K562 (cell line): ENCODE data around the gene CLTC. TPM values are rescaled to one million over a fixed set of nuclear protein-coding genes. Genes with fewer than 3 reads are reported as not detected.

Source experiments
- CBFA2T2 ChIP-seq: fragments of 450-650 bp; conservative IDR thresholded peaks from 2 replicates; pipeline ENCODE4 v1.6.1; 2017; ENCODE audit warnings: mild to moderate bottlenecking
- ILK ChIP-seq: fragments of 450-650 bp; IDR thresholded peaks from 2 replicates; pipeline ENCODE4 v1.6.1; 2016; ENCODE audit warnings: missing genetic modification characterization, low read depth, mild to moderate bottlenecking, missing compliant biosample characterization, moderate library complexity, borderline replicate concordance
- LEF1 ChIP-seq: fragments of 450-650 bp; IDR thresholded peaks from 2 replicates; pipeline ENCODE4 v1.6.1; 2016; ENCODE audit warnings: mild to moderate bottlenecking
- MCM3 ChIP-seq: fragments of 450-650 bp; IDR thresholded peaks from 2 replicates; pipeline ENCODE4 v1.6.1; 2016
- SRF ChIP-seq, 2 experiments: fragments of 250-450, 450-650 bp in 1 of 2; sonication (Bioruptor Pico) in 1 of 2; sonication (generic) in 1 of 2; formaldehyde crosslinking; IDR thresholded peaks; 2 replicates each; pipeline versions ENCODE4 v1.5.0 to v1.5.1; 2020 to 2022; ENCODE audit warnings: mild to moderate bottlenecking in 1 of 2, missing genetic modification reagents in 1 of 2
- XRCC4 ChIP-seq: IDR thresholded peaks from one replicate; pipeline ENCODE4 v1.6.1; 2011; ENCODE audit not compliant: insufficient read depth, insufficient read length; ENCODE audit errors: extremely low read depth
- ZNF586 ChIP-seq: fragments of 450-650 bp; formaldehyde crosslinking; conservative IDR thresholded peaks from 2 replicates; pipeline ENCODE4 v1.4.0; 2020; ENCODE audit warnings: mild to moderate bottlenecking, moderate library complexity
- polyA plus RNA-seq, 8 experiments: library from polyadenylated mRNA; depleted of rRNA in 4 of 8; stranded (reverse) in 5 of 8; unstranded in 3 of 8; fragments of >200 nt; fragmentation: Nextera tagmentation in 2 of 8; fragmentation: Illumina TruSeq in 1 of 8; extraction: Ambion mirVana in 2 of 8; extraction: Trizol in 1 of 8; gene quantifications; 2 replicates each; pipeline versions ENCODE4 v1.2.1 to v1.2.3, GENCODE V29; 2011 to 2014; ENCODE audit warnings: inconsistent platforms in 1 of 8, missing spikeins in 1 of 8
- total RNA-seq, 7 experiments: library from RNA; depleted of rRNA in 6 of 7; stranded (reverse); fragments of >200 nt in 6 of 7; fragmentation: Illumina TruSeq in 2 of 7; extraction: Trizol in 2 of 7; gene quantifications; 2 replicates each; pipeline versions ENCODE4 v1.2.1 to v1.2.3, GENCODE V29; 2011 to 2021; ENCODE audit warnings: low replicate concordance in 1 of 7
- TF ChIP-seq, protein P1 (sequence below): IDR thresholded peaks from 2 replicates; pipeline ENCODE4 v1.6.1; 2011; ENCODE audit not compliant: insufficient read length; ENCODE audit errors: extremely low read depth
- TF ChIP-seq, protein P2 (sequence below): fragments of 450-650 bp; IDR thresholded peaks from 2 replicates; pipeline ENCODE4 v1.7.0; 2016; ENCODE audit warnings: borderline replicate concordance
- TF ChIP-seq, protein P3 (sequence below): sonication (generic); formaldehyde crosslinking; IDR thresholded peaks from 2 replicates; pipeline ENCODE4 v1.8.0; 2022; ENCODE audit warnings: missing genetic modification reagents, mild to moderate bottlenecking, moderate library complexity, borderline replicate concordance
- TF ChIP-seq, protein P4 (sequence below): fragments of 450-650 bp; IDR thresholded peaks from 2 replicates; pipeline ENCODE4 v1.6.1; 2016; ENCODE audit warnings: mild to moderate bottlenecking
- TF ChIP-seq, protein P5 (sequence below): fragments of 250-450 bp; sonication (Bioruptor Pico); IDR thresholded peaks from 2 replicates; pipeline ENCODE4 v1.5.0; 2020; ENCODE audit warnings: mild to moderate bottlenecking
- TF ChIP-seq, protein P6 (sequence below): fragments of 200-800 bp; sonication (Bioruptor generic); IDR thresholded peaks from 2 replicates; pipeline ENCODE4 v1.6.1; 2016; ENCODE audit warnings: missing genetic modification characterization, missing compliant biosample characterization

The CLTC gene
- total and polyA plus RNA-seq, 9 of the 15 experiments (the other 6 are each of a cell fraction or from before 2014, with no cell fraction given), result 115 to 267 (median 174) TPM

DNA sequence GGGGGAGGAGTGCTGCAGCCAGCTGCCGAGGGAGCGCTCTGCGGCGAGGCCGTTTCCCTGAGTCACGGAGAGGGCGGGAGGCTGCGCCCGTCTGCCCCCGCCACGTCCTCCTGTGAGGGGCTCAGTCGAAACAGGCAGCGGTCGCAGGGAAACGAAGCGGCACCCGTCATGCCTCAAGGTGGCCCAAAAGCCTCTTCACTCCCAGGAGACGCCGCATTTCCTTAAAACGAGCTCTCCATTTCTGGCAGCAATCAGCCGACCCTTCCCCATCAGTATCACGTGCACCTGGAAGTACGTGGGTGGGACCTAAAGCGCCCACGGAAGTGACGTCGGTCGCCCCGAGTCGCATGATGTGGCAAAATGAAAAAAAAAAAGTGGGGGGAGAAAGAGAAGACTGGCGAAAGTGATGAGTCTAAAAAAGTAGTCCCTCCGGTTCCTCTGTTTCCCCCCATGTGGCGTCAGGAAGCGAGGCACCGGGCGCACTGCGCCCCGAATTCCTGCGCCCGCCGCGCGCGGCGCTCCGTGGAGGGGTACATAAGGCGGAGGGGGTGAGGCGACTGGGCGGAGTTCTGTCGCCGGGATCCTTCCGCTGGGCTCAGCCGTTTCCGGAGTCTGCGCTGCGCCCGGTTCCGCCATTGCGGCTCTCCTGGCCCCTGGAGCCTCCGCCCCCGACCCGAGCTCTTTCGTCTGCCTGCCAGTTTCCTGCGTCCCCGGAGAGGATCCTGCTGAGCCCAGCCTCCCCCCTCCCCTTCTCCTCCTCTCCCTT is at the start of gene CLTC (continued):
- TF ChIP-seq, protein P1, sequence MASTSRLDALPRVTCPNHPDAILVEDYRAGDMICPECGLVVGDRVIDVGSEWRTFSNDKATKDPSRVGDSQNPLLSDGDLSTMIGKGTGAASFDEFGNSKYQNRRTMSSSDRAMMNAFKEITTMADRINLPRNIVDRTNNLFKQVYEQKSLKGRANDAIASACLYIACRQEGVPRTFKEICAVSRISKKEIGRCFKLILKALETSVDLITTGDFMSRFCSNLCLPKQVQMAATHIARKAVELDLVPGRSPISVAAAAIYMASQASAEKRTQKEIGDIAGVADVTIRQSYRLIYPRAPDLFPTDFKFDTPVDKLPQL, result no peak
- peak; percentile 62 for TF ChIP-seq CBFA2T2
- TF ChIP-seq, protein P2, sequence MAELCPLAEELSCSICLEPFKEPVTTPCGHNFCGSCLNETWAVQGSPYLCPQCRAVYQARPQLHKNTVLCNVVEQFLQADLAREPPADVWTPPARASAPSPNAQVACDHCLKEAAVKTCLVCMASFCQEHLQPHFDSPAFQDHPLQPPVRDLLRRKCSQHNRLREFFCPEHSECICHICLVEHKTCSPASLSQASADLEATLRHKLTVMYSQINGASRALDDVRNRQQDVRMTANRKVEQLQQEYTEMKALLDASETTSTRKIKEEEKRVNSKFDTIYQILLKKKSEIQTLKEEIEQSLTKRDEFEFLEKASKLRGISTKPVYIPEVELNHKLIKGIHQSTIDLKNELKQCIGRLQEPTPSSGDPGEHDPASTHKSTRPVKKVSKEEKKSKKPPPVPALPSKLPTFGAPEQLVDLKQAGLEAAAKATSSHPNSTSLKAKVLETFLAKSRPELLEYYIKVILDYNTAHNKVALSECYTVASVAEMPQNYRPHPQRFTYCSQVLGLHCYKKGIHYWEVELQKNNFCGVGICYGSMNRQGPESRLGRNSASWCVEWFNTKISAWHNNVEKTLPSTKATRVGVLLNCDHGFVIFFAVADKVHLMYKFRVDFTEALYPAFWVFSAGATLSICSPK, result no peak
- TF ChIP-seq ZNF586 (CRISPR knock-in tag), result no peak
- TF ChIP-seq XRCC4, result no peak
- TF ChIP-seq, protein P3, sequence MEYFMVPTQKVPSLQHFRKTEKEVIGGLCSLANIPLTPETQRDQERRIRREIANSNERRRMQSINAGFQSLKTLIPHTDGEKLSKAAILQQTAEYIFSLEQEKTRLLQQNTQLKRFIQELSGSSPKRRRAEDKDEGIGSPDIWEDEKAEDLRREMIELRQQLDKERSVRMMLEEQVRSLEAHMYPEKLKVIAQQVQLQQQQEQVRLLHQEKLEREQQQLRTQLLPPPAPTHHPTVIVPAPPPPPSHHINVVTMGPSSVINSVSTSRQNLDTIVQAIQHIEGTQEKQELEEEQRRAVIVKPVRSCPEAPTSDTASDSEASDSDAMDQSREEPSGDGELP (CRISPR knock-in tag), result peak; percentile 98
- TF ChIP-seq, protein P4, sequence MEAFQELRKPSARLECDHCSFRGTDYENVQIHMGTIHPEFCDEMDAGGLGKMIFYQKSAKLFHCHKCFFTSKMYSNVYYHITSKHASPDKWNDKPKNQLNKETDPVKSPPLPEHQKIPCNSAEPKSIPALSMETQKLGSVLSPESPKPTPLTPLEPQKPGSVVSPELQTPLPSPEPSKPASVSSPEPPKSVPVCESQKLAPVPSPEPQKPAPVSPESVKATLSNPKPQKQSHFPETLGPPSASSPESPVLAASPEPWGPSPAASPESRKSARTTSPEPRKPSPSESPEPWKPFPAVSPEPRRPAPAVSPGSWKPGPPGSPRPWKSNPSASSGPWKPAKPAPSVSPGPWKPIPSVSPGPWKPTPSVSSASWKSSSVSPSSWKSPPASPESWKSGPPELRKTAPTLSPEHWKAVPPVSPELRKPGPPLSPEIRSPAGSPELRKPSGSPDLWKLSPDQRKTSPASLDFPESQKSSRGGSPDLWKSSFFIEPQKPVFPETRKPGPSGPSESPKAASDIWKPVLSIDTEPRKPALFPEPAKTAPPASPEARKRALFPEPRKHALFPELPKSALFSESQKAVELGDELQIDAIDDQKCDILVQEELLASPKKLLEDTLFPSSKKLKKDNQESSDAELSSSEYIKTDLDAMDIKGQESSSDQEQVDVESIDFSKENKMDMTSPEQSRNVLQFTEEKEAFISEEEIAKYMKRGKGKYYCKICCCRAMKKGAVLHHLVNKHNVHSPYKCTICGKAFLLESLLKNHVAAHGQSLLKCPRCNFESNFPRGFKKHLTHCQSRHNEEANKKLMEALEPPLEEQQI, result peak; percentile 53; the same call in 1 of the 2 replicates
- TF ChIP-seq, protein P5, sequence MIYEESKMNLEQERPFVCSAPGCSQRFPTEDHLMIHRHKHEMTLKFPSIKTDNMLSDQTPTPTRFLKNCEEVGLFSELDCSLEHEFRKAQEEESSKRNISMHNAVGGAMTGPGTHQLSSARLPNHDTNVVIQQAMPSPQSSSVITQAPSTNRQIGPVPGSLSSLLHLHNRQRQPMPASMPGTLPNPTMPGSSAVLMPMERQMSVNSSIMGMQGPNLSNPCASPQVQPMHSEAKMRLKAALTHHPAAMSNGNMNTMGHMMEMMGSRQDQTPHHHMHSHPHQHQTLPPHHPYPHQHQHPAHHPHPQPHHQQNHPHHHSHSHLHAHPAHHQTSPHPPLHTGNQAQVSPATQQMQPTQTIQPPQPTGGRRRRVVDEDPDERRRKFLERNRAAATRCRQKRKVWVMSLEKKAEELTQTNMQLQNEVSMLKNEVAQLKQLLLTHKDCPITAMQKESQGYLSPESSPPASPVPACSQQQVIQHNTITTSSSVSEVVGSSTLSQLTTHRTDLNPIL (CRISPR knock-in tag), result no peak
- TF ChIP-seq MCM3, result no peak
- TF ChIP-seq LEF1, result peak; percentile 81
- TF ChIP-seq ILK (tag), result no peak
- TF ChIP-seq SRF (CRISPR knock-in tag; IDR thresholded peaks at IDR 0.05), result peak in 1 of 2 experiments; percentile 21; a peak in 1 of 4 replicates
- TF ChIP-seq, protein P6, sequence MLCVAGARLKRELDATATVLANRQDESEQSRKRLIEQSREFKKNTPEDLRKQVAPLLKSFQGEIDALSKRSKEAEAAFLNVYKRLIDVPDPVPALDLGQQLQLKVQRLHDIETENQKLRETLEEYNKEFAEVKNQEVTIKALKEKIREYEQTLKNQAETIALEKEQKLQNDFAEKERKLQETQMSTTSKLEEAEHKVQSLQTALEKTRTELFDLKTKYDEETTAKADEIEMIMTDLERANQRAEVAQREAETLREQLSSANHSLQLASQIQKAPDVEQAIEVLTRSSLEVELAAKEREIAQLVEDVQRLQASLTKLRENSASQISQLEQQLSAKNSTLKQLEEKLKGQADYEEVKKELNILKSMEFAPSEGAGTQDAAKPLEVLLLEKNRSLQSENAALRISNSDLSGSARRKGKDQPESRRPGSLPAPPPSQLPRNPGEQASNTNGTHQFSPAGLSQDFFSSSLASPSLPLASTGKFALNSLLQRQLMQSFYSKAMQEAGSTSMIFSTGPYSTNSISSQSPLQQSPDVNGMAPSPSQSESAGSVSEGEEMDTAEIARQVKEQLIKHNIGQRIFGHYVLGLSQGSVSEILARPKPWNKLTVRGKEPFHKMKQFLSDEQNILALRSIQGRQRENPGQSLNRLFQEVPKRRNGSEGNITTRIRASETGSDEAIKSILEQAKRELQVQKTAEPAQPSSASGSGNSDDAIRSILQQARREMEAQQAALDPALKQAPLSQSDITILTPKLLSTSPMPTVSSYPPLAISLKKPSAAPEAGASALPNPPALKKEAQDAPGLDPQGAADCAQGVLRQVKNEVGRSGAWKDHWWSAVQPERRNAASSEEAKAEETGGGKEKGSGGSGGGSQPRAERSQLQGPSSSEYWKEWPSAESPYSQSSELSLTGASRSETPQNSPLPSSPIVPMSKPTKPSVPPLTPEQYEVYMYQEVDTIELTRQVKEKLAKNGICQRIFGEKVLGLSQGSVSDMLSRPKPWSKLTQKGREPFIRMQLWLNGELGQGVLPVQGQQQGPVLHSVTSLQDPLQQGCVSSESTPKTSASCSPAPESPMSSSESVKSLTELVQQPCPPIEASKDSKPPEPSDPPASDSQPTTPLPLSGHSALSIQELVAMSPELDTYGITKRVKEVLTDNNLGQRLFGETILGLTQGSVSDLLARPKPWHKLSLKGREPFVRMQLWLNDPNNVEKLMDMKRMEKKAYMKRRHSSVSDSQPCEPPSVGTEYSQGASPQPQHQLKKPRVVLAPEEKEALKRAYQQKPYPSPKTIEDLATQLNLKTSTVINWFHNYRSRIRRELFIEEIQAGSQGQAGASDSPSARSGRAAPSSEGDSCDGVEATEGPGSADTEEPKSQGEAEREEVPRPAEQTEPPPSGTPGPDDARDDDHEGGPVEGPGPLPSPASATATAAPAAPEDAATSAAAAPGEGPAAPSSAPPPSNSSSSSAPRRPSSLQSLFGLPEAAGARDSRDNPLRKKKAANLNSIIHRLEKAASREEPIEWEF (CRISPR knock-in tag), result no peak
